ENCODE results near the gene OPCML.

OPCML gene

DNA sequence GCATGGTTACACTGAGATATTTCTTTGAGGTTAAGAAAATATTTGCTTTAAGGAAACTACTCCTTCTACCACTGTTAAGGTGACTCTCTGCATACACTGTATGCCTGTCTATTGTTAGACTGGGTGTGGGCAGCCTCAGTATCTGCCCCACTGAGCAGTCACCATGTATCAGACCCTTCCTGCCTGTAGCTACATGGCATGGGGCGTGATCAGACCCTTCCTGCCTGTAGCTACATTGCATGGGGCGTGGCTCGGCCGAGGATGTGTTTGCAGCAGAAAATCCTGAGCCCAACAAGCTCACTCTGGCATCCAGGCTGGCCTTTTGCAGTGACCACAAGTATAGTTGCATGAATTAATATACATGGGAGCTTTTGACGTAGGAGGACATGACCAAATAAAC is 669.4 kb downstream of the OPCML start:
- no peaks in the 10 kb centered on the region for H3K27me3 ChIP-seq (ENCODE audit: insufficient read depth, poor library complexity, severe bottlenecking)
- TF ChIP-seq POLR2AphosphoS5 (IDR thresholded peaks at IDR 0.05; ENCODE audit: low read depth) (no peak), SPI1 (IDR thresholded peaks at IDR 0.05; ENCODE audit: borderline replicate concordance, low read depth) (no peak), GABPA (IDR thresholded peaks at IDR 0.05; ENCODE audit: low read depth) (no peak)
- TF ChIP-seq, protein P1, sequence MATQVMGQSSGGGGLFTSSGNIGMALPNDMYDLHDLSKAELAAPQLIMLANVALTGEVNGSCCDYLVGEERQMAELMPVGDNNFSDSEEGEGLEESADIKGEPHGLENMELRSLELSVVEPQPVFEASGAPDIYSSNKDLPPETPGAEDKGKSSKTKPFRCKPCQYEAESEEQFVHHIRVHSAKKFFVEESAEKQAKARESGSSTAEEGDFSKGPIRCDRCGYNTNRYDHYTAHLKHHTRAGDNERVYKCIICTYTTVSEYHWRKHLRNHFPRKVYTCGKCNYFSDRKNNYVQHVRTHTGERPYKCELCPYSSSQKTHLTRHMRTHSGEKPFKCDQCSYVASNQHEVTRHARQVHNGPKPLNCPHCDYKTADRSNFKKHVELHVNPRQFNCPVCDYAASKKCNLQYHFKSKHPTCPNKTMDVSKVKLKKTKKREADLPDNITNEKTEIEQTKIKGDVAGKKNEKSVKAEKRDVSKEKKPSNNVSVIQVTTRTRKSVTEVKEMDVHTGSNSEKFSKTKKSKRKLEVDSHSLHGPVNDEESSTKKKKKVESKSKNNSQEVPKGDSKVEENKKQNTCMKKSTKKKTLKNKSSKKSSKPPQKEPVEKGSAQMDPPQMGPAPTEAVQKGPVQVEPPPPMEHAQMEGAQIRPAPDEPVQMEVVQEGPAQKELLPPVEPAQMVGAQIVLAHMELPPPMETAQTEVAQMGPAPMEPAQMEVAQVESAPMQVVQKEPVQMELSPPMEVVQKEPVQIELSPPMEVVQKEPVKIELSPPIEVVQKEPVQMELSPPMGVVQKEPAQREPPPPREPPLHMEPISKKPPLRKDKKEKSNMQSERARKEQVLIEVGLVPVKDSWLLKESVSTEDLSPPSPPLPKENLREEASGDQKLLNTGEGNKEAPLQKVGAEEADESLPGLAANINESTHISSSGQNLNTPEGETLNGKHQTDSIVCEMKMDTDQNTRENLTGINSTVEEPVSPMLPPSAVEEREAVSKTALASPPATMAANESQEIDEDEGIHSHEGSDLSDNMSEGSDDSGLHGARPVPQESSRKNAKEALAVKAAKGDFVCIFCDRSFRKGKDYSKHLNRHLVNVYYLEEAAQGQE (IDR thresholded peaks at IDR 0.05; ENCODE audit: insufficient replicate concordance, low read depth): no peak
- TF ChIP-seq, protein P2, sequence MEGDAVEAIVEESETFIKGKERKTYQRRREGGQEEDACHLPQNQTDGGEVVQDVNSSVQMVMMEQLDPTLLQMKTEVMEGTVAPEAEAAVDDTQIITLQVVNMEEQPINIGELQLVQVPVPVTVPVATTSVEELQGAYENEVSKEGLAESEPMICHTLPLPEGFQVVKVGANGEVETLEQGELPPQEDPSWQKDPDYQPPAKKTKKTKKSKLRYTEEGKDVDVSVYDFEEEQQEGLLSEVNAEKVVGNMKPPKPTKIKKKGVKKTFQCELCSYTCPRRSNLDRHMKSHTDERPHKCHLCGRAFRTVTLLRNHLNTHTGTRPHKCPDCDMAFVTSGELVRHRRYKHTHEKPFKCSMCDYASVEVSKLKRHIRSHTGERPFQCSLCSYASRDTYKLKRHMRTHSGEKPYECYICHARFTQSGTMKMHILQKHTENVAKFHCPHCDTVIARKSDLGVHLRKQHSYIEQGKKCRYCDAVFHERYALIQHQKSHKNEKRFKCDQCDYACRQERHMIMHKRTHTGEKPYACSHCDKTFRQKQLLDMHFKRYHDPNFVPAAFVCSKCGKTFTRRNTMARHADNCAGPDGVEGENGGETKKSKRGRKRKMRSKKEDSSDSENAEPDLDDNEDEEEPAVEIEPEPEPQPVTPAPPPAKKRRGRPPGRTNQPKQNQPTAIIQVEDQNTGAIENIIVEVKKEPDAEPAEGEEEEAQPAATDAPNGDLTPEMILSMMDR (IDR thresholded peaks at IDR 0.05; ENCODE audit: insufficient read depth, low read length): no peak
- DNase-seq (ENCODE audit: low read depth in 1 of 2, low spot score in 1 of 2): no peak
- H3K27ac ChIP-seq (replicated peaks): no peak overlapping the region
- H3K4me3 ChIP-seq (replicated peaks; ENCODE audit: insufficient read depth, low read length): no peak overlapping the region

DNA sequence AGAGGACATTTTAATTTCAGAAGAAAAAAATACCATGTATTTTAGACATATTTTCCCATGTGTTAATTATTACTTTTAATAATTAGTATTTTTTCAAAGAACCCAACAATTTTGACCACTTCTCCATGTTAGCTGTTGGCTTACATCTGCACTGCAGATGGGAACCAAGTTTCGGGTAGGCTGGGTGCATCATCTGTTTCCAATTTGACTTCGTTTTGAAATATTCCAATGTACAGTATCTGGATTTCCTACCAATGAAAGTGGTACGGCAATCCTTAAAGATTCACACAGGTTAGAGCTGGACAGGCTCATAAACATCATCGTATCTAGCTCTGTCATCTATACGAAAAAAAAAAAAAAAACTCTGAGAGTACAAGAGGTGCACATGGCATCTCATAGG is 670.2 kb downstream of the OPCML start:
- TF ChIP-seq GABPA (IDR thresholded peaks at IDR 0.05; ENCODE audit: low read depth) (no peak), SPI1 (IDR thresholded peaks at IDR 0.05; ENCODE audit: borderline replicate concordance, low read depth) (no peak), POLR2AphosphoS5 (IDR thresholded peaks at IDR 0.05; ENCODE audit: low read depth) (no peak)
- TF ChIP-seq, protein P1 (IDR thresholded peaks at IDR 0.05; ENCODE audit: insufficient replicate concordance, low read depth): no peak
- TF ChIP-seq, protein P2 (IDR thresholded peaks at IDR 0.05; ENCODE audit: insufficient read depth, low read length): no peak
- no peak for DNase-seq (ENCODE audit: low read depth in 1 of 2, low spot score in 1 of 2)
- no peak overlapping the region for H3K4me3 ChIP-seq (replicated peaks; ENCODE audit: insufficient read depth, low read length)
- no peak overlapping the region for H3K27ac ChIP-seq (replicated peaks)
- no peaks in the 10 kb centered on the region for H3K27me3 ChIP-seq (ENCODE audit: insufficient read depth, poor library complexity, severe bottlenecking)

DNA sequence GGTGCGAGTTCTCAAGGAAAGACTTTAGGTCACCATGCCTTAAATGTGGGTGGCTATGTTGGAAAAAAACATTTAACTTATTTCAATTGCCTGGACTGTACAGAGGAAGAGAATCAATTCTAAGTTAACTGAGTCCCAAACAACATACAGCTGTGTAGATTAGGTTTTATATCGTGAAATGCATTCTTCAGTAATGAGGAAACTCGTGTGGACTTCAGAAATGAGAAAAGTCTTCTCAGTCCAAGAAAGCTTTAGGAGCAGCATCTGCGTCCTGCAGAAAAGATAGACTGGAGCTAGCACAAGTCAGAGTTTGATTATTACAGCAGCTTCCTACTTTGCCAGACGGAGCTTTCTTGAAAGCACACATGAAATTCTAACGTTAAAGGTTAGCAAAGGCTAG is 673.0 kb downstream of the OPCML start:
- Histone ChIP-seq H3K27ac (replicated peaks) (no peak overlapping the region), H3K27me3 (ENCODE audit: insufficient read depth, poor library complexity, severe bottlenecking) (no peaks in the 10 kb centered on the region), H3K4me3 (replicated peaks; ENCODE audit: insufficient read depth, low read length) (no peak overlapping the region)
- no peak for TF ChIP-seq SPI1 (IDR thresholded peaks at IDR 0.05; ENCODE audit: borderline replicate concordance, low read depth)
- TF ChIP-seq POLR2AphosphoS5 (IDR thresholded peaks at IDR 0.05; ENCODE audit: low read depth): no peak
- TF ChIP-seq, protein P1 (IDR thresholded peaks at IDR 0.05; ENCODE audit: insufficient replicate concordance, low read depth): no peak
- TF ChIP-seq, protein P2 (IDR thresholded peaks at IDR 0.05; ENCODE audit: insufficient read depth, low read length): no peak
- no peak for TF ChIP-seq GABPA (IDR thresholded peaks at IDR 0.05; ENCODE audit: low read depth)
- no peak for DNase-seq (ENCODE audit: low read depth in 1 of 2, low spot score in 1 of 2)

Data from HL-60 (cell line).